HepG2 (cell line): Measurements from ENCODE around the gene C12orf56. TPM values are rescaled to one million over a fixed set of nuclear protein-coding genes. Genes with fewer than 3 reads are reported as not detected.

Source experiments
- ATAC-seq: fragments of 200-7000 bp; cut with Tn5 transposase; 3 replicates; pipeline ENCODE4 v1.9.1; 2020; ENCODE audit warnings: mild to moderate bottlenecking, moderate library complexity
- BruUV-seq: library from RNA; stranded (reverse); fragments of 400-500 nt; replicated peaks from 2 replicates; lab custom pipeline; 2021; lab: Mats Ljungman, UMichigan
- CTCF ChIA-PET: fragments of 300-600 bp; formaldehyde crosslinking; extraction: SDS; loops from one replicate; lab custom pipeline; 2021; ENCODE audit warnings: low total read pairs, inconsistent platforms, low intra/inter-chr PET ratio; lab: Yijun Ruan, JAX
- POLR2A ChIA-PET: fragments of 350-600 bp; sonication (Branson Sonifier 250); formaldehyde crosslinking; loops from one replicate; lab custom pipeline; 2020; ENCODE audit warnings: antibody characterized with exemption, inconsistent platforms; lab: Yijun Ruan, JAX
- DNase-seq: peaks from one replicate; pipeline ENCODE4 v3.0.0-alpha.2; 2015; ENCODE audit warnings: low spot score
- FAIRE-seq: peaks from 3 replicates; lab custom pipeline; 2011; peaks lifted over from hg19 to GRCh38; lab: Jason Lieb, UNC
- H2AFZ ChIP-seq: one replicate; pipeline ENCODE4 v1.6.1; 2011; ENCODE audit warnings: low read length, inconsistent platforms
- H3K27ac ChIP-seq: fragments of 300-600 bp; 3 replicates; pipeline ENCODE4 v1.8.0; 2011; ENCODE audit warnings: mixed run types, mild to moderate bottlenecking, mixed read lengths, low read length, inconsistent platforms; ENCODE audit not compliant: insufficient read depth; ENCODE audit errors: extremely low read length
- H3K27me3 ChIP-seq, 2 experiments: fragments of 200-600 bp in 1 of 2; 2 replicates in 1 of 2; 3 replicates in 1 of 2; pipeline versions ENCODE4 v1.6.0 to v1.8.0; 2011; ENCODE audit warnings: low read length in 2 of 2, mild to moderate bottlenecking in 2 of 2, moderate library complexity in 2 of 2, inconsistent platforms in 1 of 2; ENCODE audit not compliant: insufficient read depth in 2 of 2, control insufficient read depth in 1 of 2
- H3K36me3 ChIP-seq, 2 experiments: fragments of 200-600 bp in 1 of 2; replicated peaks in 1 of 2; 2 replicates in 1 of 2; 3 replicates in 1 of 2; pipeline versions ENCODE4 v1.5.1 to v1.8.0; 2011; ENCODE audit warnings: low read length in 2 of 2, inconsistent platforms in 1 of 2; ENCODE audit not compliant: insufficient read depth in 2 of 2, control insufficient read depth in 1 of 2
- H3K4me1 ChIP-seq: 2 replicates; pipeline ENCODE4 v1.5.1; 2012; ENCODE audit warnings: low read length, inconsistent platforms; ENCODE audit not compliant: insufficient read depth
- H3K4me2 ChIP-seq: 2 replicates; pipeline ENCODE4 v1.6.0; 2011; ENCODE audit warnings: low read depth, low read length, inconsistent platforms
- H3K4me3 ChIP-seq, 3 experiments: fragments of 200-600 bp in 1 of 3; sonication (generic), shearing (Covaris generic) in 1 of 3; replicated peaks in 1 of 3; 2 replicates each; pipeline ENCODE4 v1.5.1; 2011 to 2016; ENCODE audit warnings: low read length in 3 of 3, inconsistent platforms in 2 of 3, low read depth in 2 of 3, mild to moderate bottlenecking in 2 of 3, control low read depth in 1 of 3, mixed read lengths in 1 of 3; ENCODE audit not compliant: insufficient read depth in 1 of 3
- H3K79me2 ChIP-seq: one replicate; pipeline ENCODE4 v1.6.1; 2011; ENCODE audit warnings: low read length, inconsistent platforms; ENCODE audit not compliant: insufficient read depth
- H3K9ac ChIP-seq: 2 replicates; pipeline ENCODE4 v1.6.0; 2011; ENCODE audit warnings: mild to moderate bottlenecking, low read depth, low read length, inconsistent platforms; ENCODE audit not compliant: insufficient read depth
- H3K9me3 ChIP-seq: 2 replicates; pipeline ENCODE4 v1.5.1; 2012; ENCODE audit warnings: mild to moderate bottlenecking, low read length
- H4K20me1 ChIP-seq: 2 replicates; pipeline ENCODE4 v1.6.0; 2011; ENCODE audit warnings: inconsistent platforms, mild to moderate bottlenecking, low read length, moderate library complexity; ENCODE audit not compliant: insufficient read depth
- FOXA1 ChIP-seq, 2 experiments: fragments of 450-650 bp in 1 of 2; sonication (generic) in 1 of 2; formaldehyde crosslinking in 1 of 2; IDR thresholded peaks; 2 replicates each; pipeline versions ENCODE4 v1.4.0 to v1.6.1; 2016 to 2020; ENCODE audit warnings: missing genetic modification reagents in 1 of 2
- MLLT10 ChIP-seq: sonication (generic); formaldehyde crosslinking; IDR thresholded peaks from 2 replicates; pipeline ENCODE4 v1.4.0; 2020; ENCODE audit warnings: missing genetic modification reagents
- NKX3-1 ChIP-seq: sonication (generic); formaldehyde crosslinking; IDR thresholded peaks from 2 replicates; pipeline ENCODE4 v1.5.0; 2020; ENCODE audit warnings: missing genetic modification reagents
- NR3C1 ChIP-seq: sonication (generic); formaldehyde crosslinking; IDR thresholded peaks from 2 replicates; pipeline ENCODE4 v1.4.0; 2020; ENCODE audit warnings: missing genetic modification reagents
- PAWR ChIP-seq: sonication (generic); formaldehyde crosslinking; IDR thresholded peaks from 2 replicates; pipeline ENCODE4 v1.4.0; 2020; ENCODE audit warnings: missing genetic modification reagents, mild to moderate bottlenecking, borderline replicate concordance
- PHB2 ChIP-seq: fragments of 450-650 bp; IDR thresholded peaks from 2 replicates; pipeline ENCODE4 v1.6.1; 2018; ENCODE audit not compliant: partially characterized antibody
- PPARG ChIP-seq: conservative IDR thresholded peaks from 2 replicates; pipeline ENCODE4 v1.6.1; 2016; ENCODE audit warnings: missing biosample characterization, missing genetic modification reagents
- U2AF2 ChIP-seq: fragments of 200-400 bp; formaldehyde crosslinking; IDR thresholded peaks from 2 replicates; pipeline ENCODE4 v1.6.1; 2017; ENCODE audit warnings: low read depth, mild to moderate bottlenecking, low read length
- ZFP62 ChIP-seq: sonication (generic); formaldehyde crosslinking; IDR thresholded peaks from 2 replicates; pipeline ENCODE4 v1.4.0; 2020; ENCODE audit warnings: missing genetic modification reagents
- ZNF331 ChIP-seq: sonication (generic); formaldehyde crosslinking; IDR thresholded peaks from 2 replicates; pipeline ENCODE4 v1.4.0; 2020; ENCODE audit warnings: missing genetic modification reagents
- ZNF761 ChIP-seq: sonication (generic); formaldehyde crosslinking; conservative IDR thresholded peaks from 2 replicates; pipeline ENCODE4 v1.4.0; 2020; ENCODE audit warnings: mild to moderate bottlenecking, missing genetic modification reagents
- ZNF775 ChIP-seq: sonication (generic); formaldehyde crosslinking; IDR thresholded peaks from 2 replicates; pipeline ENCODE4 v1.4.0; 2020; ENCODE audit warnings: missing genetic modification reagents, mild to moderate bottlenecking, moderate library complexity, borderline replicate concordance
- WGBS: methylation state at CpG from one replicate; pipeline ENCODE4 v1.1.6; 2017; ENCODE audit warnings: low lambda C conversion rate; 5-methylcytosine and 5-hydroxymethylcytosine counted together
- in situ Hi-C: cut with HindIII; loops from 2 replicates; pipeline ENCODE4 v1.10.0; 2017; ENCODE audit warnings: low pct_unique_long_range_greater_than_20kb; ENCODE audit not compliant: extremely low pct_ligation_motif_present
- intact Hi-C: fragments of 100-400 bp; cut with micrococcal nuclease; formaldehyde crosslinking; loops from one replicate; pipeline ENCODE4 v1.10.0; 2022; ENCODE audit not compliant: unreplicated experiment
- polyA plus RNA-seq, 8 experiments: library from polyadenylated mRNA; depleted of rRNA in 3 of 8; stranded (reverse) in 7 of 8; unstranded in 1 of 8; fragments of >200 nt; fragmentation: Illumina TruSeq in 4 of 8; extraction: Trizol in 4 of 8; gene quantifications; 2 replicates each; pipeline versions ENCODE4 v1.2.1 to v1.2.3, GENCODE V29; 2011 to 2016; ENCODE audit warnings: low read depth in 4 of 8, missing spikeins in 1 of 8, mixed read lengths in 1 of 8; ENCODE audit not compliant: insufficient read depth in 1 of 8
- total RNA-seq, 5 experiments: library from RNA; depleted of rRNA; stranded (reverse); fragments of >200 nt; fragmentation: Illumina TruSeq; extraction: Trizol; gene quantifications; 2 replicates each; pipeline ENCODE4 v1.2.3, GENCODE V29; 2016; ENCODE audit warnings: low read depth in 1 of 5
- TF ChIP-seq, protein P1 (sequence below): sonication (generic); formaldehyde crosslinking; IDR thresholded peaks from 2 replicates; pipeline ENCODE4 v1.8.1; 2022; ENCODE audit warnings: low read depth, mild to moderate bottlenecking, missing genetic modification reagents
- TF ChIP-seq, protein P2 (sequence below): sonication (generic); formaldehyde crosslinking; IDR thresholded peaks from 2 replicates; pipeline ENCODE4 v1.5.0; 2020; ENCODE audit warnings: mild to moderate bottlenecking, low read depth, missing genetic modification reagents, borderline replicate concordance
- TF ChIP-seq, protein P3 (sequence below): sonication (generic); formaldehyde crosslinking; IDR thresholded peaks from 2 replicates; pipeline ENCODE4 v1.8.0; 2022; ENCODE audit warnings: mild to moderate bottlenecking, missing genetic modification reagents, moderate library complexity
- TF ChIP-seq, protein P4 (sequence below): sonication (generic); formaldehyde crosslinking; conservative IDR thresholded peaks from 2 replicates; pipeline ENCODE4 v1.4.0; 2020; ENCODE audit warnings: mild to moderate bottlenecking, missing genetic modification reagents, moderate library complexity

C12orf56 gene
- total and polyA plus RNA-seq, 2 of the 13 experiments (the other 11 are each of a cell fraction or from before 2014, with no cell fraction given) = 0.07 TPM; not detected in 1

DNA sequence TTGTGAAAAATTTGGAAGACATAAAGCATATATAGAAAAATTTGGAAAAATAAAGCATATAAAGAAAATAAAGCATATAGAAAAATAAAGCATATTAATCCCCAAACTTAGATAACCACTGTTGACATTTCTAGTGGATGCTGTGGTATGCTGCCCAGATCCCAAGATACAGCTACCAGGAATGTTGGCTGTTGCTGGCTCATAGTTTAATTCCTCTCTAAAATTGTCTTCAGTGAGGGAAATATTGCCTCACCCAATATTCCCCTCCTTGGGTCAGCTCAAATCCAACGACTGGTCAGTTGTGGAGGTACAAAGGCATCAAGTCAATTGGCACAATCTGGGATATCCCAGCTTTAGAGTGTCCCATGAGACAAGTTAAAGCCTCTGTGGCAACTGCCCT is 158.4 kb downstream of the C12orf56 start:
- FAIRE-seq = no peak
- in situ Hi-C loops = no loop called here
- intact Hi-C loops = no loop called here
- TF ChIP-seq, protein P1, sequence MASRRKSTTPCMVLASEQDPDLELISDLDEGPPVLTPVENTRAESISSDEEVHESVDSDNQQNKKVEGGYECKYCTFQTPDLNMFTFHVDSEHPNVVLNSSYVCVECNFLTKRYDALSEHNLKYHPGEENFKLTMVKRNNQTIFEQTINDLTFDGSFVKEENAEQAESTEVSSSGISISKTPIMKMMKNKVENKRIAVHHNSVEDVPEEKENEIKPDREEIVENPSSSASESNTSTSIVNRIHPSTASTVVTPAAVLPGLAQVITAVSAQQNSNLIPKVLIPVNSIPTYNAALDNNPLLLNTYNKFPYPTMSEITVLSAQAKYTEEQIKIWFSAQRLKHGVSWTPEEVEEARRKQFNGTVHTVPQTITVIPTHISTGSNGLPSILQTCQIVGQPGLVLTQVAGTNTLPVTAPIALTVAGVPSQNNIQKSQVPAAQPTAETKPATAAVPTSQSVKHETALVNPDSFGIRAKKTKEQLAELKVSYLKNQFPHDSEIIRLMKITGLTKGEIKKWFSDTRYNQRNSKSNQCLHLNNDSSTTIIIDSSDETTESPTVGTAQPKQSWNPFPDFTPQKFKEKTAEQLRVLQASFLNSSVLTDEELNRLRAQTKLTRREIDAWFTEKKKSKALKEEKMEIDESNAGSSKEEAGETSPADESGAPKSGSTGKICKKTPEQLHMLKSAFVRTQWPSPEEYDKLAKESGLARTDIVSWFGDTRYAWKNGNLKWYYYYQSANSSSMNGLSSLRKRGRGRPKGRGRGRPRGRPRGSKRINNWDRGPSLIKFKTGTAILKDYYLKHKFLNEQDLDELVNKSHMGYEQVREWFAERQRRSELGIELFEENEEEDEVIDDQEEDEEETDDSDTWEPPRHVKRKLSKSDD = no peak
- TF ChIP-seq, protein P2, sequence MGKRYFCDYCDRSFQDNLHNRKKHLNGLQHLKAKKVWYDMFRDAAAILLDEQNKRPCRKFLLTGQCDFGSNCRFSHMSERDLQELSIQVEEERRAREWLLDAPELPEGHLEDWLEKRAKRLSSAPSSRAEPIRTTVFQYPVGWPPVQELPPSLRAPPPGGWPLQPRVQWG = no peak
- TF ChIP-seq ZFP62 (CRISPR knock-in tag) = no peak
- no peak for TF ChIP-seq U2AF2
- no peak for TF ChIP-seq NKX3-1 (CRISPR knock-in tag)
- TF ChIP-seq ZNF761 (CRISPR knock-in tag) = no peak
- TF ChIP-seq, protein P3, sequence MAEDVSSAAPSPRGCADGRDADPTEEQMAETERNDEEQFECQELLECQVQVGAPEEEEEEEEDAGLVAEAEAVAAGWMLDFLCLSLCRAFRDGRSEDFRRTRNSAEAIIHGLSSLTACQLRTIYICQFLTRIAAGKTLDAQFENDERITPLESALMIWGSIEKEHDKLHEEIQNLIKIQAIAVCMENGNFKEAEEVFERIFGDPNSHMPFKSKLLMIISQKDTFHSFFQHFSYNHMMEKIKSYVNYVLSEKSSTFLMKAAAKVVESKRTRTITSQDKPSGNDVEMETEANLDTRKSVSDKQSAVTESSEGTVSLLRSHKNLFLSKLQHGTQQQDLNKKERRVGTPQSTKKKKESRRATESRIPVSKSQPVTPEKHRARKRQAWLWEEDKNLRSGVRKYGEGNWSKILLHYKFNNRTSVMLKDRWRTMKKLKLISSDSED (CRISPR knock-in tag) = no peak
- TF ChIP-seq MLLT10 (CRISPR knock-in tag) = no peak
- no peak for TF ChIP-seq ZNF775 (CRISPR knock-in tag)
- no peak for TF ChIP-seq PHB2
- TF ChIP-seq ZNF331 (CRISPR knock-in tag) = no peak
- TF ChIP-seq, protein P4, sequence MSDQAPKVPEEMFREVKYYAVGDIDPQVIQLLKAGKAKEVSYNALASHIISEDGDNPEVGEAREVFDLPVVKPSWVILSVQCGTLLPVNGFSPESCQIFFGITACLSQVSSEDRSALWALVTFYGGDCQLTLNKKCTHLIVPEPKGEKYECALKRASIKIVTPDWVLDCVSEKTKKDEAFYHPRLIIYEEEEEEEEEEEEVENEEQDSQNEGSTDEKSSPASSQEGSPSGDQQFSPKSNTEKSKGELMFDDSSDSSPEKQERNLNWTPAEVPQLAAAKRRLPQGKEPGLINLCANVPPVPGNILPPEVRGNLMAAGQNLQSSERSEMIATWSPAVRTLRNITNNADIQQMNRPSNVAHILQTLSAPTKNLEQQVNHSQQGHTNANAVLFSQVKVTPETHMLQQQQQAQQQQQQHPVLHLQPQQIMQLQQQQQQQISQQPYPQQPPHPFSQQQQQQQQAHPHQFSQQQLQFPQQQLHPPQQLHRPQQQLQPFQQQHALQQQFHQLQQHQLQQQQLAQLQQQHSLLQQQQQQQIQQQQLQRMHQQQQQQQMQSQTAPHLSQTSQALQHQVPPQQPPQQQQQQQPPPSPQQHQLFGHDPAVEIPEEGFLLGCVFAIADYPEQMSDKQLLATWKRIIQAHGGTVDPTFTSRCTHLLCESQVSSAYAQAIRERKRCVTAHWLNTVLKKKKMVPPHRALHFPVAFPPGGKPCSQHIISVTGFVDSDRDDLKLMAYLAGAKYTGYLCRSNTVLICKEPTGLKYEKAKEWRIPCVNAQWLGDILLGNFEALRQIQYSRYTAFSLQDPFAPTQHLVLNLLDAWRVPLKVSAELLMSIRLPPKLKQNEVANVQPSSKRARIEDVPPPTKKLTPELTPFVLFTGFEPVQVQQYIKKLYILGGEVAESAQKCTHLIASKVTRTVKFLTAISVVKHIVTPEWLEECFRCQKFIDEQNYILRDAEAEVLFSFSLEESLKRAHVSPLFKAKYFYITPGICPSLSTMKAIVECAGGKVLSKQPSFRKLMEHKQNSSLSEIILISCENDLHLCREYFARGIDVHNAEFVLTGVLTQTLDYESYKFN = no peak
- no peak for TF ChIP-seq NR3C1 (CRISPR knock-in tag)
- no peak for TF ChIP-seq PPARG (CRISPR knock-in tag)
- no peak for TF ChIP-seq FOXA1 (IDR thresholded peaks at IDR 0.05)
- no peak for TF ChIP-seq FOXA1 (CRISPR knock-in tag; IDR thresholded peaks at IDR 0.05)
- TF ChIP-seq PAWR = no peak

More for the DNA sequence above, 158.4 kb downstream of the C12orf56 start:
- DNase-seq (no peak), ATAC-seq (no peak)
- H3K4me3 ChIP-seq = no peak overlapping the region
- no peak overlapping the region for H3K27ac ChIP-seq
- CTCF ChIA-PET = no interaction called here
- H3K36me3 ChIP-seq = no peaks in the 10 kb centered on the region
- WGBS = 0% methylated on average over 1 of the region's 1 CpG
- no peak overlapping the region for H3K9ac ChIP-seq
- no peaks in the 10 kb centered on the region for H4K20me1 ChIP-seq
- POLR2A ChIA-PET = no interaction called here
- H2AFZ ChIP-seq = no peak overlapping the region
- H3K4me1 ChIP-seq = peaks cover 9% of the 10 kb centered on the region
- no peaks in the 10 kb centered on the region for H3K9me3 ChIP-seq
- no peak overlapping the region for H3K4me2 ChIP-seq
- H3K27me3 ChIP-seq = no peaks in the 10 kb centered on the region; a peak in 1 of 5 replicates
- BruUV-seq = no TSS peak
- H3K79me2 ChIP-seq = no peaks in the 10 kb centered on the region
